HG03378 (cell line): ENCODE data around the gene ZIC2.
"Not testable (repeated sequence)": the region's sequence is repeated elsewhere in the genome, so short reads cannot be mapped to it uniquely, and the experiment has no call there.

Experiments used
- ATAC-seq: cut with Tn5 transposase; IDR thresholded peaks from one replicate; pipeline ENCODE4 v1.9.1; 2021; ENCODE audit warnings: mild to moderate bottlenecking, moderate library complexity; ENCODE audit not compliant: unreplicated experiment

Gene ZIC2

GRCh38 chr13:99981735-99982035 lies at the start of gene ZIC2:
TSS of gene ZIC2 (plus strand) at chr13:99981784. CDS start at chr13:99982065, 281 bp downstream.
- no peak for ATAC-seq

DNA sequence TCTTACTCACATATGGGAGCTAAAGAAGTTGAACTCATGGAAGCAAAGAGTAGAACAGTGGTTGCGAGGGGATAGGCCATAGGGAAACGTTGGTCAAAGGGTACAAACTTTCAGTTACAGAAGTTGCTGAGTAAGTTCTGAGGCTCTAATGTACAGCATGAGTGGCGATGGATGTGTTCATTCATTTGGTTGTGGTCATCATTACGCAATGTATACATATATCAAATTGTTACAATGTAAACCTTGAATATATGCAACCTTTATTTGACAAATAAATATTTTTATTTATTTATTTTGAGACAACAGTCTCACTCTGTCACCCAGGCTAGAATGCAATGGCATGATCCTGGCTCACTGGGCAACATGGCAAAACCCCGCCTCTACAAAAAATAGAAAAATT lies 48.7 kb upstream of the ZIC2 start:
- no peak for ATAC-seq

GRCh38 chr13:99935772-99936171 lies 45.8 kb upstream of the ZIC2 start:
- ATAC-seq = no peak

DNA sequence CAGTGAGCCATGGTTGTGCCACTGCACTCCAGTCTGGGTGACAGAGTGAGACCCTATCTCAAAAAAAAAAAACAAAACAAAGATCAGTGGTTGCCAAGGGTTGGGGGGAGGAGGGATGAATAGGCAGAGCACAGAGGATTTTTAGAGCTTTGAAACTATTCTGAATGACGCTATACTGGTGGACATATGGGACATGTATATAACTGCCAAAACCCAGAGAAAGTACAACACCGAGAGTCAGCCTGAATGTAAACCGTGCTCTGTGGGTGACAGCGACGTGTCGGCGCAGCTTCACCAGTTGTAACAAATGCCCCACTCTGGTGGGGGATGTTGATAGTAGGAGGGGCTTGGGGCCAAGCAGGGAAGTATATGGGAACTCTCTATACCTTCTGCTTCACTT lies 42.9 kb upstream of the ZIC2 start:
- ATAC-seq = no peak

GRCh38 chr13:99941086-99941485 lies 40.5 kb upstream of the ZIC2 start:
- no peak for ATAC-seq

DNA sequence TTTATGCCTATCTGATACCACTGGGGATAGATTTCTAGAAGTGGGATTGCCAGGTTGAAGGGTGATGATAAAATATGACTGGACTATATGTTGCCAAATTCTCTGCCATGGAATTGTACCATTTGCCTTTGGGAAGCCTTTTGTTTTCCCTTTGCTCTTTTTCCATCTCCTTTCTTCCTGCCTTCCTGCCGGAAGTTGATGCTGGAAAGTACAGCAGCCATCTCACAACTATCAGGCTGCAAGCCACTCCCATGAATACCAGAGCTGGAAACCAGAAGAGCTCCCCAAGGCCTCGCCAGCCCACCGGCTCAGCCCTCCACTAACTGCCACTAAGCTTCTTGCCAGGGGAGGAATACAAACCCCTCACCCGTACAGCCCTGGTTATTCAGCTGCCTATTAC lies 39.7 kb upstream of the ZIC2 start:
- no peak for ATAC-seq

DNA sequence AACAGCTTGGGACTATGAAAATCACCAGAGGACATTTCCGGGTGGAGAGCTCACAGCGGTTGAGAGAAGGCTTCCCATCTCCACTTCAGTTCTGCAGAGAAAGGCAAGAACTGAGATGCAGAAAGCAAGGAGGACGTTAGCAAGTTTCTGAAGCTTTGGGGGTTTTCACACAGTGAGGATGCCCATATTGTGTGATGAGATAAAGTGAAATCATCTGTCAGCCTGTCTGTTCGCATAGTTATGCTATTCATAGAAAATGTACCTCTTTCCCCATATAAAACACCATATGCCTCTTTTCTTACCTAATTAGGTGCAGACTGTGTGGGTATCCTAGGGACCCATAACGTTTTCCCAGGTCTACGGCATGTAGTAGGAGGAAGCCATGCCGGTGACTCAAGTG lies 37.5 kb upstream of the ZIC2 start:
- ATAC-seq = no peak

GRCh38 chr13:99944606-99945005 lies 37.0 kb upstream of the ZIC2 start:
- ATAC-seq = no peak

GRCh38 chr13:99945515-99945914 lies 36.1 kb upstream of the ZIC2 start:
- ATAC-seq = not testable (repeated sequence)

DNA sequence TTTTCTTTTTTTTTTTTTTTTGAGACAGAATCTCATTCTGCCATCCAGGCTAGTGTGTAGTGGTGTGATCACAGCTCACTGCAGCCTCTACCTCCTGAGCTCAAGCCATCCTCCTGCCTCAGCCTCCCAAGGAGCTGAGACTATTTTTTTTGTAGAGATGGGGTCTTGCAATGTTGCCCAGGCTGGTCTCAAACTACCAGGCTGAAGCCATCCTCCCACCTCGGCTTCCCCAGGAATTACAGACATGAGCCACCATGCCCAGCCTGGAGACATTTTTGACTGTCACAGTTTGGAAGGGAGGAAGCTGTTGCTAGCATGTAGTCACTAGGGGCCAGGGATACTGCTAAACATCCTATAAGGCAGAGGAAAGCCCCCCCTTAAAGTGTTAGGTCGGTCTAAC lies 33.9 kb upstream of the ZIC2 start:
- ATAC-seq = no peak

DNA sequence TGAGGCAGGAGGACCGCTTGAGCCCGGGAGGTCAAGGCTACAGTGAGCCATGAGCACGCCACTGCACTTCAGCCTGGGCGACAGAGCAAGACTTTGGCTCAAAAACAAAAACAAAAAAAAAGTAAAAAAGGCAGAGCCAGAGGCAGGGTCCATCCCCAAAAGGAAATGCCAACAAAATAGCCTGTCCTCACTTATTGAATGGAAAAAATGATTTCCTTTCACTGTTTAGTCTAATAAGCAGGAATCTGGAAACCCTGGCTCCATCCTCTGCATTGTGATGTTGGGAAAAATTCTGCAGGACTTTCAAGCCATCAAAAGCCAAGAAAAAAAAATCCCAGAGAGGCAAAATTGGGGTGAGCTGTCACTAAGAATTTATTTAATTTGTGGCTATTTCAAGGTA lies 33.2 kb upstream of the ZIC2 start:
- ATAC-seq = no peak

- no peak for ATAC-seq
Observed at GRCh38 chr13:99948907-99949678, 32.5 kb upstream of the ZIC2 start.

- ATAC-seq = no peak
Observed at GRCh38 chr13:99949679-99950413, 31.7 kb upstream of the ZIC2 start.

- not testable (repeated sequence) for ATAC-seq
Observed at GRCh38 chr13:99951666-99952065, 29.9 kb upstream of the ZIC2 start.

DNA sequence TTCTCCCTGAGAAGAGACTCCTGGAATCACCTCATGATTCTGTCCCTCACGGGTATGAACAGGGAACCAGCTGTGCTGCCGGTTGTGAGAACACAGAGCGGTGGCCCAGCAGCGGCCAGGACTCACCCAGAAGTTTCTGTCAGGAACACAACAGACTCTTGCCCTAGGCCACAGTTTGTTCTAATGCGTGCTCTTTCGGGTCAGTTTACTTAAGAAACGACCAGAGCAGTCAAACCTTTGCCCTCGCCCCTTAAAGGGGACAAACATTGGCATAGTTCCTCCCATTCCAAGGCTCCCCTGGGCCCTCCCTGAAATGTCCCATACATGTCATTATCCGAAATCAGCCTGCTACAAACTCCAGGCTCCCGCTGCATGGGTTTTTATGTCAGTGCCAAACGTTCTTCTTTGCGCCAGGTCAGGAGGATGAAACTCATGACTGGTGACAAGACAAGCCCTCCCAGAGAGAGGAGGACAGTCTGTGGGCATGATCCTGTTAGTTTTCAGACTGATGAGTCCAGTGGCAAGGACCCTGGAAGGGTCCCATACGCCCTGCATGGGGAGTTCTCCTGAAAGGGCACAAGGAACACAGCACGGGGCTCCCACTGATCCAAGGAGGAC lies 28.3 kb upstream of the ZIC2 start:
- no peak for ATAC-seq

DNA sequence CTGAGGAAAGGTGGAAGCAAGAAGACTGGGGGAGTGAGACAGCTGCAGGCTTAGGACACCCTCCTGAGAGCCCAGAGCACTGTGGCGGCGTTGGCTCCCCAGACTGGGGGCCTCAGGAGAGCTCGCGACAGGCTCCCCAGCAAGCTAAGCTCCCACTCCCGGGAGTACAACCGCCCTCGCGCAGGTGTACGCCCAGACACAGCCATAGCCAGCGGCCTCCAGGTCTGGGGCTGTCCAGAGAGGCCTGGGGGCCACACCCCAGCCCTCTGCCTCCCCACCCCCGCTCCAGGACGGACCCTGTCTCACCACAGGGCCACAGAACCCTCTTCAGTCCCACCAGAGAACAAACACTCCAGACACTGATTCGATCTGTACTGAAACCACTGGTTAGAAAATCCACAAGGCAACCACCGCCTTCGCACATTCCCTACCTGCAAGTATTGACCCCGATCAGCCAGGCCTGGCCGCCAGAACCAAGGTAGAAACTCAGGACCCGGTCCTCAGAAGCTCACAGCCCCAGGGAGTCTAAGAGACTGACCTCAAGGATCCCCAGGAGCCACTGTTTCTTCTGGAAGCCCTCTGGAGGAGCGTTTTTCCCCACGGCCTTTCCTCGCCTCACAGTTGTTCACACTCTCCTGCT lies 26.4 kb upstream of the ZIC2 start:
- no peak for ATAC-seq

DNA sequence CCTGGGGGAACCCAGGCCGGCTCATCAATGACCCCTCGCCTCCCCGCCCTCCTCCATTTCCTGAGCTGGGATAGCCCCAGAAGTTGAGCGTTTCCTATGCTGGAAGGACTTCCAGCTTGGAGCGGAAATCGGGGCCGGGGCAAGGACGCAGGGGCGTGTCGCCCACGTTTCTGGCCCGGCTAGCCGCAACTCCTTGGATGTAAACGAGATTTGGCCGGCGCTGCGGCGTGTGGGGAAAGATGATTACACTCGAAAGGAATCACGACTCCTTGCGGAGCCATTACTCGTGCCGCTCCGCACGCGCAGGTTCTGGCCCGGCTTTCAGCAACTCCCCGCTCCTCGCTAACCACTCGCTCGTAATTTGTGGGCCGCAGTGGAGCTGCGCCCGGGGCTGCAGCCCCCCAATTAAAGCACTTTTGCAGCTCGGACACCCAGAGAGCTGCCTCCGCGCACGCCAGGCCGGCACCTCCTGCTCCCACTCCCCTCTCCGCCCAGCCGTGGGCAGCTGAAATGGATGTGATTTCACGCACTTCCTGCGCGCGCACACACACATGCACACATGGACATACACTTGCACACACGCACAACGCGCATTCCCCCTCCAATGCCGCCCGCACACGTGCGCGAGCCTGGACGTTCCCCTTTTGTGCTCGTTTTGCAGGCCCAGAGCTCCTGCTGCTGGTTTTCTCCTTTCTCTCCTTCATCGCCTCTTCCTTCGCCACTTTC lies 25.7 kb upstream of the ZIC2 start:
- ATAC-seq = no peak

DNA sequence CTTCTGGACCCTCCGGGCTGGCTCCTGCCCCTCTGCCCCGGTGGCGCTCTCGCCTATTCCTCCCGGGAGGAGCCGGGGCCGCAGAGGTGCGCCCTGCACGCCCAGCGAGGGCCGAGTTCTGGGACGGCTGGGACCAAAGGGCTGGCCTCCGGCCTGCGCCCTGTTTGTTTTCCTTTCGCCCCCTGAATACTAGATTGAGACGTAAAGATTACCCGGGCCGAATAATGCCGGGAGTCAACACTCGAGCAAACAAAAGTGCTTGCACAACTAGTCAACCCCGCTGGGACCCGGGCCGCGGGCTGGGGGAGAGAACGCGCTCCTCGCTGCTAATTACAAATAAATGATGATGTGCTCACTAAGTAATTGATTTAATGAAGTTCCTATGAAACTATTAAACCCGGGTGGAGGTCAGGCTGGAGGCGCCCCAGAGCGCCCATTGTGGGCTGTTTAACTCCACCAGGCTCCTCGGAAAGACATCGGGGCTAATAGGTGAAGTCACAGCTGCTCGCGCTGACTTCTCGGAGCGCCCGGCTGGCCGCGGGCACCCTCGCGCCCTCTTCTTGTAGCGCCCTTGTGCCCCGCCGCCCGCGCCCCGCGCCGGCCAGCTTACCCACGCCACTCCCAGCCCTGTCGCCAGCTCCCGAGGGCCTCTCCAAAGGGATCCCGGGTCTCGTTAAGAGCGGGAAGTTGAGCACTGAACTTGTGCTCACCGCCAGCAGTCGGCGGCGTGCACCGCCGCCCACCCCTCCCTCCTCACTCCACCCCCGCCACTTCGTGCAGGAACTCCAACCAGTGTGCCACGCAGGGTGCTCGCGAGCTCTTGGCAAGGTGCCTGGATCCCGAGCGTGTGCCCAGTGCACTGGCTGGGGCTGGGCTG lies 24.9 kb upstream of the ZIC2 start:
- ATAC-seq = no peak

DNA sequence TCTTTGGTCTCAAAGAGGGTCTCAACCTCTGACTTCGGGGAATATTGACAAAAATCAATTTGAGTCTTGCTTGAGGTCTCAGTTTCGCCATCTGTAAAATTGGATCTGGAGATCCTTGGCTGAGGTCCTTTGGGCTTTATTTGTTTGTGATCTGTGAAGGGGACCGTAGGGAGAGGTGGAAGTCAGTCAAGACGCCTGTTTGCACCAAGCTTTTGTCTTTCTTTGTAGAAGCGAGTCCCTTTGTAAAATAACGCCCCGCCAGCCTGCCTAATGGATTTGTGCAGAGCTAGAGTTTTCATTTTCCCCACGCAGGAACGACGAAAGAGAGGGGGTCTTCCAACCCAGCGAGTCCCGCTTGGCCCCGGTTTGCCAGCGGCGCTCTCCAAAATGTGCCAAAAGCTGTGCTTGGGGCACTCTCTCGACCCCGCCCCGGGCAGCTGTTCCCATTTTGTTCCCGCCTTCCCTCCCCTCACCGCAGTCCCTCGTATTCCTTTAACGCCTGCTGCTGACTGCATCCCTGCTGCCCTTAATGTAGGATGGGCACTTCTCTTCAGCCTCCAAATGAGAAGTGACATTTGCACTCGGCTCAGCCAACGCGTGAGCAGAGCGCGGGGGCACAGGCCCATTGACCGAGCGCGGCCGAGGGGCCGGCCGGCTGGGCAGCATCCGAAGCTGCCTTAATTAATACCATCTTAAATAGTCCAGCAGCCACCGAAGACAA lies 23.0 kb upstream of the ZIC2 start:
- ATAC-seq = no peak
